GM12892 (cell line): Measurements from ENCODE around the gene C11orf42. TPM values are rescaled to one million over a fixed set of nuclear protein-coding genes. Genes with fewer than 3 reads are reported as not detected.
A peak's percentile ranks its signal among the peaks of the same experiment; 100 is the strongest.

Source experiments
- DNase-seq: peaks from one replicate; pipeline ENCODE4 v3.0.0; 2011; ENCODE audit not compliant: insufficient read length
- FAIRE-seq: peaks from 2 replicates; lab custom pipeline; 2011; peaks lifted over from hg19 to GRCh38; lab: Jason Lieb, UNC
- POLR2A ChIP-seq: IDR thresholded peaks from 2 replicates; pipeline ENCODE4 v1.6.1; 2011; ENCODE audit warnings: low read depth, low read length, control low read depth
- POLR2AphosphoS5 ChIP-seq: IDR thresholded peaks from 2 replicates; pipeline ENCODE4 v1.6.1; 2011; ENCODE audit warnings: low read depth, low read length, control low read depth
- TAF1 ChIP-seq: IDR thresholded peaks from 2 replicates; pipeline ENCODE4 v1.6.1; 2011; ENCODE audit warnings: low read depth, mild to moderate bottlenecking, control low read depth, low read length, borderline replicate concordance
- polyA plus RNA-seq: library from polyadenylated mRNA; unstranded; fragments of >200 nt; gene quantifications from one replicate; pipeline ENCODE4 v1.2.1, GENCODE V29; 2012; ENCODE audit warnings: missing spikeins, inconsistent platforms; ENCODE audit not compliant: missing spikeins

C11orf42 gene, protein sequence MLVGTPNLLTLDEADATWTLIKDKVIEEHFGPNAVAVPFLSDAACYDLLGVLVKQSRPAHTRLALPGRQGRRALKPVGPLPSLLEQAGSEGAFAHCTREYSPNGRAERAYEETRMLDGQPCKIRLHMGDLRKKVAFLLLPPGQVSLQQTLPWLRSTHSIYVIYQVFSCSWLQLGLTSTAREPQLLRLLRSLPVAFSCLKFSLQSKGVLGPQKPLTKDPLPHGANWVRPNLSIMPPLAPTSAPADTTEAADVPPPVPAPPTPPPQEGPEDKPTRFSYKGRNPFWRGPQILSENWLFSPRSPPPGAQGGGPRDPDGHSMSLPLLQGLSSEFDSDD
- not detected for polyA plus RNA-seq

DNA sequence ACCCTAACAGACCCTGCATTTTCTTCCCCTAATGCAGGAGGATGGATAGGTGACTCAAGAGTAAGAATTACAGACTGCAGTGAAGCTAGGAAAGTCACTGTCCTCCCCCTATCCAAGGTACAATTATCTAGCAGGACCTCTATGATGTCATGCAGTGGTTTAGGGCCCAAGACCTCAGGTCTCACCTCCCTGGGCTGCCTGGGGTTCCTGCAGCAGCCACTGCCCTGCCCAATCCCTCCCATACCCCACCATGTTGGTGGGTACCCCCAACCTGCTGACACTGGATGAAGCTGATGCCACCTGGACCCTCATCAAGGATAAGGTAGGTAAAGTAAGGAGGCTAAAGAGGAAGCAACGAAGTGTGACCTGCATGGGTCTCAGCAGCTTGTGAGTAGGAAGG is at the start of gene C11orf42:
Gene C11orf42 (plus strand): TSS at position 192 of the 400 bp plus-strand sequence. CDS start 59 bp downstream, at position 251.
- FAIRE-seq (peak; percentile 24), DNase-seq (no peak)
- TF ChIP-seq POLR2AphosphoS5 (no peak), TAF1 (no peak), POLR2A (no peak)

DNA sequence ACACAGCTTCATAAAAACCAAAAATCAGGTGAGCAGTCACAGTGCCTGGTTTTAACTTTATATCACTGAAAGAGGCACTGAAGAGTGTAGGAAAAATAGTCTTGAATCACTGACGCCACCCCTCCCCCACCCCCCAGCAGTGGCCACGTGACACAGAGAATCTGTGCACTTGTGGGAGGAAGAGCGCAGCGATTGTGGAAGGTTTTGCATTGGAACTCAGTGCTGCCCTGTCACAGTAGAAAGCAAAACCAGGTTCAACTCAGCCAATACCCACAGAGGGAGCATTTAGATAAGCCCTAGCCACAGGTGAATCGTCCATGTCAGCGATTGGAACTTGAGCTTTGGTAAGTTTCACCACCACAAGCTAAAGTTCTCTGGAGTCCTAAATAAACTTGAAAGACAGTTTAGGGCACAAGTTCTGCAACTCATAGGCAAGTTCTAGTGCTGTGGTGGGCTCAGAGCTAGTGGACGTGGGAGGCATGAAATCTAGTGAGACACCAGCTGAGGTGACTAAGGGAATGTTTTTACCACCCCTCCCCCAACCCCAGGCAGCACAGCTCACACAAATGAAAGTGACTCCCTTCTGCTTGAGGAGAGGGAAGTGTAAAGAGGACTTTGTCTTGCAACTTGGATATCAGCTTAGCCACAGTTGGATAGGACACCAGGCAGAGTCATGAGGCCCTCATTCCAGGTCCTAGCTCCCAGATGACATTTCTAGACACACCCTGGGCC is 48.6 kb upstream of the C11orf42 start:
- no peak for DNase-seq
- TF ChIP-seq TAF1, result no peak
- TF ChIP-seq POLR2A, result no peak
- TF ChIP-seq POLR2AphosphoS5, result no peak
- FAIRE-seq, result no peak

DNA sequence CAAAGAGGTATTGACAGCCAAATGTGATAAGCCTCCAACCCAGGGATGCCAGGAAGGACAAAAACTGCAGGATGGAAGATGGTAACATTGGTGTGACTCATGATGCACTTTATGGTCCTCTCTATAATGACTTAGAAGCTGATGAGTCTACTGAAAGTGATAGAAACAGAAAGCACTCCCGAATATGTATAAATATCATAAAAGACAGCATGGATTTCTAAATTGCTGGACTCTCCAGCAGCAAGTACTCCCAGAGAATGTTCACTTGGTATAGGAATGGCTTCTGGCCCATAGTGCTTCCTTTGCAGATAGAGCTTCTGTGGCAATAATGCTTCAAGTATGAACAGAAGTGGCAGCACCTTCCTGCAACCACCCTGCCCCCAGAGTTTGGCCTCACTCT is 35.1 kb upstream of the C11orf42 start, which contains the start of gene OR52B2:
Gene OR52B2 (minus strand): TSS at position 101 of the 400 bp plus-strand sequence. CDS start 0 bp downstream, at position 101.
- DNase-seq (no peak), FAIRE-seq (no peak)
- no peak for TF ChIP-seq TAF1
- no peak for TF ChIP-seq POLR2A
- TF ChIP-seq POLR2AphosphoS5, result no peak

DNA sequence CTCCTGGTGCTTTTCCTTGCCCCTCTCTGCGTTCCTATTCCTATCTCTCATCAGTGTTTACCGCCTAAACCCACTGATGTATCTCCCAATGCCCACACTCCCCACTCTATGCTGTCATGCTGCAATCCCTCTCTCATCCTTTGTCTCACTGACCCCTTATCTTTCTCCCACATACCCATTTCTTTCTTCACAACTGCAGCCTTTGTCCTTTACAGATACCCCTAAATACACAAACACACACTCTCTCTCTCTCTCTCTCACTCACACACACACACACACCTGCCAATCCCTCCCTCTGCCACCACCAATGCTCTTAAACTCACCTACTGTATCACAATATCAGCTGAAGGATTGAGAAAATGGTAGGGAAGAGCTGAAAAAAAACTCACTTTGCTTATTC is 29.9 kb upstream of the C11orf42 start:
- TF ChIP-seq TAF1, result no peak
- TF ChIP-seq POLR2AphosphoS5, result no peak
- no peak for TF ChIP-seq POLR2A
- FAIRE-seq (no peak), DNase-seq (no peak)

DNA sequence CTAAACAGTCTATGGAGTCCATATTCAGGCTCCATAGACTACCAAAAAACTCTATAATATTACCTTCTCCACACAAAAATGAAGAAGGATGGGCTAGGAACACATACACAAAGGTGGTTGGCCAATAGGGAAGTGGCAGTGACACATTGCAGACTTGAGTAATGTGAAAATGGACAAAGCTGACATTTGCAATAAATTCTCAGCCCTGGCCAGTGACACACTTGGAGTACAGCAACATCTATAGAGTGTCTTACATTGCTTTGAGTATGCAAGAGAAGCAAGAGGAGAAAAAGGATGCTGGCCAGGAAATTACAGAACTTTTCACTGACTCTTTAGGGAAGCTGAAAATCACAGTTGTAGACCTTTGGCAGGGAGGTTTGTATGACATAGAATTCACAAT is 13.6 kb upstream of the C11orf42 start:
- FAIRE-seq (no peak), DNase-seq (no peak)
- TF ChIP-seq POLR2AphosphoS5, result no peak
- no peak for TF ChIP-seq TAF1
- no peak for TF ChIP-seq POLR2A

DNA sequence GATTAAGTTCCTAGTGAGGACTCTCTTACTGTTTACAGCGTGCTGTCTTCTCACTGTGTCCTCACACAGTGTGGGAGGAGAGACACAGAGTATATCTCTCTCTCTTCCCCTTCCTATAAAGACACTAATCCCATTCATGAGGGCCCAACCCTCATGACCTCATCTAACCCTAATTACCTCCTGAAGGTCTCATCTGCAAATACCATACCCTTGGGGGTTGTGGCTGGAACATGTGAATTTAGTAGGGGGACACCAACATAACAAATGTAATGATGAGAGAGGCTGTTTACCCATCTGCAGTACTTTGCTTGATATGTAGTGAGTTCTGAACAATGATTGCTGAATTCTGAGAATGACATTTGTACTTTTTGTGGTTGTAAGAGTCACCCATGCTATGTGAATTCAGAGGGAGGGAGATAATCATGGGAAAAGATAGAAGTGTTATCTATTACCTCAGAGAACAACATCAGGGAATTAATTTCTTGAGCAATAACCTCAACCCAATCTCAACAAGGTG is 11.2 kb upstream of the C11orf42 start:
- TF ChIP-seq TAF1, result no peak
- no peak for TF ChIP-seq POLR2A
- no peak for TF ChIP-seq POLR2AphosphoS5

DNA sequence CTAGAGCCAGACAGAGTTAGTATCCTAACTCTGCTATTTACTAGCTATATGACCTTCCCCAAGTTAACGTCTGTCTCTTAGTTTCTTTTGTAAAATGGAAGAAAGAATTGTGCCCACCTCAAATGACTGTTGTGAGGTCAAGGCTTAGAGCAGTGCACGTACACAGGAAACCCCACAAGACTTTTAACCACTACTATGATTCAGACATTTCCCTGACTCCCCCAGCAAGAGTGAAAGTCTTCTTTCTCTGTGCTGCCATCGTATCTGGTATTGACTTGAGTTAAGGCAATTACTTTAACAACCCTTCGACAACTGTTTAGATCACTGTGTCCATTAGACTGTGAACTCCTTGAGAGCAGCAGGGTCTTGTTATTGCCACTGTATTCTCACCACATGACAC is 9.0 kb upstream of the C11orf42 start:
- FAIRE-seq (no peak), DNase-seq (no peak)
- no peak for TF ChIP-seq TAF1
- no peak for TF ChIP-seq POLR2AphosphoS5
- TF ChIP-seq POLR2A, result no peak

More for the DNA sequence above, 11.2 kb upstream of the C11orf42 start:
- DNase-seq (no peak), FAIRE-seq (no peak)

DNA sequence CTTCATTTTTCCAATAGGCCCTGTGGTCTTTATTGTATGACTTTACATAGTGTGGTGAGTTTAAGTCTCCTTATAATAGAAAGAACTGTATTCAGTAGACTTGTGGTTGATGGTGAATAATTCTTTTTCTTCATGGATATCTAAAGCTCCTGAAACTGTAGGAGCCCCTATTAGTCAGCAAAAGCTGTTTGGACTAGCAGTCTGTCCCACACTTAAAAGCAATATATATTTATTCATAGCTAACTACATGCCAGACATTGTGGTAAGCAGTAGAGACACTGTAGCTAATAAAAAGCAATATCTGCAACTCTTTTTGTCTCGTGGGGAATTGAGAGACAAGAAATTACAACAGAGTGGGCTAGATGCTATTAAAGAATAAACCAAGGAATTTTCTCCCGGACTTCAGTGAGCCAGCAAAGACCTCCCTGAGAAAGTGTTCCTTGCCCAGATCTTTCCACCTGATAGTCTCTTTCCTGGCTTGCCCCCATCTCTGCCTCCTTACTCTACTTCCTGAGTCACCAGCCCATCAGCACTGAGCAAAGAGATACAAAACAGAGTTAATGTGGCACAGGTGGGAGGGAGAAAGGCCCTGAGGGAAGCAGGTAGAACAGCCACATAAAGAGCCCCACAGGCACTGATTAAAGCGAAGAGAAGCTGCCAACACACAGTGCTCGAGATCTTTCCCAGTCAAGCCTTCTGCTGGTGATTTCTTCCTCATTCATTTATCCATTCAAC is 7.7 kb upstream of the C11orf42 start:
- no peak for FAIRE-seq
- DNase-seq, result no peak
- TF ChIP-seq TAF1, result no peak
- no peak for TF ChIP-seq POLR2AphosphoS5
- TF ChIP-seq POLR2A, result no peak

DNA sequence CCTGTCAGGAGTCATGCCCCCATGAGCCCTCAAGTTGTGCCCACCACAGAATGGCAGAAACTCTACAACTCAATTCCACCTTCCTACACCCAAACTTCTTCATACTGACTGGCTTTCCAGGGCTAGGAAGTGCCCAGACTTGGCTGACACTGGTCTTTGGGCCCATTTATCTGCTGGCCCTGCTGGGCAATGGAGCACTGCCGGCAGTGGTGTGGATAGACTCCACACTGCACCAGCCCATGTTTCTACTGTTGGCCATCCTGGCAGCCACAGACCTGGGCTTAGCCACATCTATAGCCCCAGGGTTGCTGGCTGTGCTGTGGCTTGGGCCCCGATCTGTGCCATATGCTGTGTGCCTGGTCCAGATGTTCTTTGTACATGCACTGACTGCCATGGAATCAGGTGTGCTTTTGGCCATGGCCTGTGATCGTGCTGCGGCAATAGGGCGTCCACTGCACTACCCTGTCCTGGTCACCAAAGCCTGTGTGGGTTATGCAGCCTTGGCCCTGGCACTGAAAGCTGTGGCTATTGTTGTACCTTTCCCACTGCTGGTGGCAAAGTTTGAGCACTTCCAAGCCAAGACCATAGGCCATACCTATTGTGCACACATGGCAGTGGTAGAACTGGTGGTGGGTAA is 6.1 kb upstream of the C11orf42 start, which contains the start of gene OR52W1:
Gene OR52W1 (plus strand): TSS at position 51 of the 637 bp plus-strand sequence. CDS start 0 bp downstream, at position 51.
- no peak for TF ChIP-seq POLR2A
- DNase-seq (no peak), FAIRE-seq (no peak)

DNA sequence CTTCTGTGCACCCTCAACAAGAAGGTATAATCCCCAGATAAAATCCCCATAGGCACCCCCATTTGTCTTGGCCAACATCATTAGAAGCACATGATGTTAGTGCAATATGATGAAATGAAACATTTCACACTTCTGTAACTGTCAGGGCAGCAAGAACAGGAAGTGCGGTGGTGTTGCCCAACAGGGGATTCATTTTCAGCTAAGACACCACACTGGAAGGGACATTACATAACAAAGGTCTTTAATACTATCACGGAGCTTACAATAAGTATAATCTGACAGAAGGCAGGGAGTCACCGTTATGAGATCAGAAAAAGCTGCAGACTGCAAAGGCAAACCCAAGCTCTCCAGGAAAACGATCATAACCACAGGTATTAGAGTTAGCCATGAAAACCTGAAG is 4.4 kb upstream of the C11orf42 start:
- no peak for FAIRE-seq

DNA sequence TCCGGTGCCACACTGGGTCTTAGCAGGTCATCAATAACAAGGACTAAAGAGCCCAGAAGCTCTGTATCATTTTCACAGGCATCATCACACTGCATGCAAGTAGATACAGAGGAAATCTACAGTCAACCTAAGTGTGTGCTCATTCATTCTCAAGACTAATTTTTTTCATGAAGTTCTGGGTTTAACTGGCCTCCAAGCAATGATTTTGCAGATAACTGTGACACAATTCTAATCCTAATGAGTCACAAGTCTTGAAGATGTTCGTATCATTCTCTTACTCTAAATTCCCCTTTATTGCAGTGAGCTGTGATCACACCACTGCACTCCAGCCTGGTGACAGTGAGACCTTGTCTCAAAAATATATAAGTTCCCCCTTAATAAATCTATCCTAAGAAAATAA is 3.9 kb upstream of the C11orf42 start:
- FAIRE-seq (no peak), DNase-seq (no peak)
- TF ChIP-seq POLR2A (no peak), POLR2AphosphoS5 (no peak), TAF1 (no peak)

More for the DNA sequence above, 4.4 kb upstream of the C11orf42 start:
- TF ChIP-seq POLR2A, result no peak
- no peak for TF ChIP-seq TAF1
- no peak for TF ChIP-seq POLR2AphosphoS5
- no peak for DNase-seq
